Hypothalamus (tissue), 51 donors: ENCODE results near the gene METTL2B.
A peak's percentile ranks its signal among the peaks of the same experiment; 100 is the strongest.
"Not testable (repeated sequence)": the region's sequence is repeated elsewhere in the genome, so short reads cannot be mapped to it uniquely, and the experiment has no call there.

Source experiments
- DNase-seq, 51 donors: peaks; one replicate each; lab custom pipeline; 2025; lab: John Stamatoyannopoulos, UW

METTL2B gene

GRCh38 chr7:128523226-128523931 lies 46.8 kb downstream of the METTL2B start:
- peak in 33 of 51 donors; percentile 2 to 58 (median 22) for DNase-seq

- not testable (repeated sequence) for DNase-seq
Measured at GRCh38 chr7:128523932-128524524, 47.5 kb downstream of the METTL2B start.

- DNase-seq, result not testable (repeated sequence)
Measured at GRCh38 chr7:128525584-128525983, 49.0 kb downstream of the METTL2B start.

- DNase-seq, result not testable (repeated sequence)
Measured at GRCh38 chr7:128526062-128526466, 49.5 kb downstream of the METTL2B start.

- DNase-seq, result not testable (repeated sequence)
Measured at GRCh38 chr7:128529191-128529590, 52.6 kb downstream of the METTL2B start.

- peak in 13 of 51 donors; percentile 16 to 70 (median 47) for DNase-seq
Measured at GRCh38 chr7:128530121-128530854, 53.7 kb downstream of the METTL2B start.

- peak in 5 of 51 donors; percentile 56 to 70 (median 66) for DNase-seq
Measured at GRCh38 chr7:128530855-128531104, 54.2 kb downstream of the METTL2B start.

- peak; percentile 22 to 93 (median 75) for DNase-seq
Measured at GRCh38 chr7:128531105-128531954, 54.8 kb downstream of the METTL2B start.

GRCh38 chr7:128531955-128532478 lies 55.5 kb downstream of the METTL2B start:
- DNase-seq, result peak in 20 of 51 donors; percentile 5 to 46 (median 18)

GRCh38 chr7:128532956-128533355 lies 56.4 kb downstream of the METTL2B start:
- DNase-seq, result not testable (repeated sequence)

GRCh38 chr7:128537410-128537809 lies 60.9 kb downstream of the METTL2B start:
- DNase-seq, result not testable (repeated sequence)

- not testable (repeated sequence) for DNase-seq
Measured at GRCh38 chr7:128542530-128542929, 66.0 kb downstream of the METTL2B start.

- DNase-seq, result not testable (repeated sequence)
Measured at GRCh38 chr7:128543300-128543699, 66.8 kb downstream of the METTL2B start.

GRCh38 chr7:128546319-128546851 lies 69.8 kb downstream of the METTL2B start:
- not testable (repeated sequence) for DNase-seq

- no peak for DNase-seq
Measured at GRCh38 chr7:128550920-128551319, 74.4 kb downstream of the METTL2B start.

- not testable (repeated sequence) for DNase-seq
Measured at GRCh38 chr7:128554394-128554793, 77.8 kb downstream of the METTL2B start.
